Measurements from ENCODE around the gene SYT6.

SYT6 gene

GRCh38 chr1:114094675-114095074 lies 59.0 kb downstream of the SYT6 start:
- Histone ChIP-seq H3K36me3 (ENCODE audit: control insufficient read depth, insufficient read depth, low read length) (no peaks in the 10 kb centered on the region), H3K27me3 (ENCODE audit: control insufficient read depth, insufficient read depth, low read length) (no peaks in the 10 kb centered on the region), H3K79me2 (no peaks in the 10 kb centered on the region), H3K27ac (no peak overlapping the region), H3K9ac (no peak overlapping the region), H3K4me1 (no peaks in the 10 kb centered on the region), H3K4me3 (ENCODE audit: low read depth, low read length) (no peak overlapping the region), H3K4me2 (ENCODE audit: low read length) (no peak overlapping the region), H2AFZ (no peak overlapping the region), H3K9me3 (ENCODE audit: control insufficient read depth, low read length) (no peaks in the 10 kb centered on the region)
- TF ChIP-seq, protein P1, sequence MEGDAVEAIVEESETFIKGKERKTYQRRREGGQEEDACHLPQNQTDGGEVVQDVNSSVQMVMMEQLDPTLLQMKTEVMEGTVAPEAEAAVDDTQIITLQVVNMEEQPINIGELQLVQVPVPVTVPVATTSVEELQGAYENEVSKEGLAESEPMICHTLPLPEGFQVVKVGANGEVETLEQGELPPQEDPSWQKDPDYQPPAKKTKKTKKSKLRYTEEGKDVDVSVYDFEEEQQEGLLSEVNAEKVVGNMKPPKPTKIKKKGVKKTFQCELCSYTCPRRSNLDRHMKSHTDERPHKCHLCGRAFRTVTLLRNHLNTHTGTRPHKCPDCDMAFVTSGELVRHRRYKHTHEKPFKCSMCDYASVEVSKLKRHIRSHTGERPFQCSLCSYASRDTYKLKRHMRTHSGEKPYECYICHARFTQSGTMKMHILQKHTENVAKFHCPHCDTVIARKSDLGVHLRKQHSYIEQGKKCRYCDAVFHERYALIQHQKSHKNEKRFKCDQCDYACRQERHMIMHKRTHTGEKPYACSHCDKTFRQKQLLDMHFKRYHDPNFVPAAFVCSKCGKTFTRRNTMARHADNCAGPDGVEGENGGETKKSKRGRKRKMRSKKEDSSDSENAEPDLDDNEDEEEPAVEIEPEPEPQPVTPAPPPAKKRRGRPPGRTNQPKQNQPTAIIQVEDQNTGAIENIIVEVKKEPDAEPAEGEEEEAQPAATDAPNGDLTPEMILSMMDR (IDR thresholded peaks at IDR 0.05): no peak

- Histone ChIP-seq H3K4me3 (ENCODE audit: low read depth, low read length) (no peak overlapping the region), H2AFZ (no peak overlapping the region), H3K4me2 (ENCODE audit: low read length) (no peak overlapping the region), H3K36me3 (ENCODE audit: control insufficient read depth, insufficient read depth, low read length) (no peaks in the 10 kb centered on the region), H3K79me2 (no peaks in the 10 kb centered on the region), H3K27ac (no peak overlapping the region), H3K9ac (no peak overlapping the region), H3K27me3 (ENCODE audit: control insufficient read depth, insufficient read depth, low read length) (no peaks in the 10 kb centered on the region), H3K4me1 (no peaks in the 10 kb centered on the region), H3K9me3 (ENCODE audit: control insufficient read depth, low read length) (no peaks in the 10 kb centered on the region)
- TF ChIP-seq, protein P1 (IDR thresholded peaks at IDR 0.05): no peak
These were observed 59.4 kb downstream of the SYT6 start for GRCh38 chr1:114094363-114094634.

DNA sequence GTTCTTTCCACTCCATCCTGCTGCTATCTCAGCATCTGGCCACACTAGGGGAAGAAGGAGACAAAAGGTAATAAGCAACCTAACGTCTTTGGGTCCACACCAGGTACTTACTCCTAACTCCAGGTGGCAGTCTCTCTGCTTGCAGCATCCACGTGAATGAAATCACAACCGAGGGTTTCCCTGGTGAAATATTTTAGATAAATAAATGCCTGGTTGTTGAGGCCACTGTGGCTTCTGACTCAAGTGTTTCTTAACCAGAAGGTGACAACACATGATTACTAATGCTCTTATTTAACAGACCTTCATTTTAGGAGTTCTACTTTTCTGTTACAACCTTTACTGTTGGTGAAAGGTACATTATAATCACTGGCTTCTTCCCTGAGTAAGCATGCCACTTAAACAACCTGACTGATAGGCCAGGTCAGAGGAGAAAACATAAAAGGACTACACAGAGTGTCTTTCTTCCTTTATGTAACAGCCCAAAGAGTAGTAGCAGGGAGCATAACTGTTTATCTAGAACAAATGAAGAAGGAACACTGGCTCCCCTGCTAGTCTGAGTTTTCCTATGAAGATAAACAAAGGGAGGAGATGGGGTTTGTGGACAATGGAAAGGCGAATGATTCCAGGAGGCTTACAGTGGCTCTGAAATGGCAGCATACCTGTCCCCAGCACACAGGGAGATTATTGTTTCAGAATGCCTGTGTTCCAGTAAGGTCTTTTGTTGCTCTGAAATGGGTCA lies 59.9 kb downstream of the SYT6 start:
- no peak overlapping the region for H3K9ac ChIP-seq

DNA sequence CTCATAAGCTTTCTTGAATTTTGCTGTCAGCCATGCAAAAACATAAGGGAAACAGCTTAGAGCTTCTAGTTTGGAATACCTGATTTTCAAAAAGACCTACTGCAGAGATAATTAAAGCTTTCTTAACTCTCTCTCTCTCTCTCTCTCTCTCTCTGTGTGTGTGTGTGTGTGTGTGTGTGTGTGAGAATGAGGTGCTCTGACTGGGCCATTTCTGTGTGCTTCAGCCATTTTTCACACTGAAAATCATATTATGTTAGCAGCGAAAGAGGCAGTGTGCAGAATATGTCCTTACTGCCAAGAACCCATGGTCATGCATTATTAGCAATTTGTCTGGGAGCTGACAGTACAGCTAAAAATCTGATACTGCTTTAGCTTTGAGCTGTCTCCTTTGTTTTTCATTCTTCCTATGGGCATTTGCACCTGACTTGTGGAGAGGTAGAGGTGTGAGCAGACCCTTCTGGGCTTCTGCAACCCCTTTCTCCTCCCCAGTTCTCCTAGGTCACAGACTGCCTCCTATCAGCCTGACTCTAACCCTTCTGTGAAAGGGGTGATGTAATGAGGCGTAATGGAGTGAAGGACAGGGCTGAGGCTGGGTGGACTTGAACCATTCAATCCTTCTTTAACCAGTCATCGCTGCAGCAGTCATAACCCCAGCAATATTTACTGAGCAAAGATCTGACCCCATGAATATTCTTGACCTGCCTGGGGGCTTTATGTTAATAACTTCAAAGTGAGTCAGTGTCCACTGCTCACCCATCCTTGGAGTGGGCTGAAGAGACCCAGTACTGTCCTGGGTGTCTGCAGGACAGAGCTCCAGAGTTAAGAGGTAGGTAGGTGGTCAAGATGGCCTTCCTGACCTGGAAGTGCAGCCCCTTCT lies 61.2 kb downstream of the SYT6 start:
- Histone ChIP-seq H3K27ac (no peak overlapping the region), H3K4me3 (ENCODE audit: low read depth, low read length) (no peak overlapping the region), H3K4me2 (ENCODE audit: low read length) (no peak overlapping the region), H2AFZ (no peak overlapping the region), H3K36me3 (ENCODE audit: control insufficient read depth, insufficient read depth, low read length) (no peaks in the 10 kb centered on the region), H3K9me3 (ENCODE audit: control insufficient read depth, low read length) (no peaks in the 10 kb centered on the region), H3K4me1 (no peaks in the 10 kb centered on the region), H3K79me2 (no peaks in the 10 kb centered on the region), H3K27me3 (ENCODE audit: control insufficient read depth, insufficient read depth, low read length) (no peaks in the 10 kb centered on the region), H3K9ac (no peak overlapping the region)
- TF ChIP-seq, protein P1 (IDR thresholded peaks at IDR 0.05): no peak

More for the DNA sequence above, 59.9 kb downstream of the SYT6 start:
- Histone ChIP-seq H3K27ac (no peak overlapping the region), H3K36me3 (ENCODE audit: control insufficient read depth, insufficient read depth, low read length) (no peaks in the 10 kb centered on the region), H3K4me2 (ENCODE audit: low read length) (no peak overlapping the region), H3K4me1 (no peaks in the 10 kb centered on the region), H2AFZ (no peak overlapping the region), H3K27me3 (ENCODE audit: control insufficient read depth, insufficient read depth, low read length) (no peaks in the 10 kb centered on the region), H3K79me2 (no peaks in the 10 kb centered on the region), H3K4me3 (ENCODE audit: low read depth, low read length) (no peak overlapping the region), H3K9me3 (ENCODE audit: control insufficient read depth, low read length) (no peaks in the 10 kb centered on the region)
- TF ChIP-seq, protein P1 (IDR thresholded peaks at IDR 0.05): no peak

All from parathyroid adenoma (tissue), 2 donors.